ENCODE results near the gene NR3C1.

The NR3C1 gene

GRCh38 chr5:143402017-143402552 lies 1.4 kb downstream of the NR3C1 start:
- peak overlapping the region; percentile 75 for H3K9ac ChIP-seq (ENCODE audit: low read length)
- no peaks in the 10 kb centered on the region for H3K9me3 ChIP-seq (ENCODE audit: control insufficient read depth, low read length)
- peak overlapping the region; percentile 65 for H3K4me3 ChIP-seq (ENCODE audit: low read length)
- no peaks in the 10 kb centered on the region for H3K27me3 ChIP-seq (ENCODE audit: control insufficient read depth, insufficient read depth, low read length)
- peaks cover 8% of the 10 kb centered on the region for H3K4me1 ChIP-seq (ENCODE audit: control insufficient read depth, insufficient read depth, low read length)
- no peaks in the 10 kb centered on the region for H3K36me3 ChIP-seq (ENCODE audit: control insufficient read depth, insufficient read depth, low read length)

- Histone ChIP-seq H3K36me3 (ENCODE audit: control insufficient read depth, insufficient read depth, low read length) (no peaks in the 10 kb centered on the region), H3K9me3 (ENCODE audit: control insufficient read depth, low read length) (no peaks in the 10 kb centered on the region), H3K4me3 (ENCODE audit: low read length) (peak overlapping the region; percentile 65), H3K4me1 (ENCODE audit: control insufficient read depth, insufficient read depth, low read length) (peaks cover 8% of the 10 kb centered on the region), H3K27me3 (ENCODE audit: control insufficient read depth, insufficient read depth, low read length) (no peaks in the 10 kb centered on the region), H3K9ac (ENCODE audit: low read length) (peak overlapping the region; percentile 75)
Observed at GRCh38 chr5:143401227-143402016, 2.1 kb downstream of the NR3C1 start.

GRCh38 chr5:143400541-143401226 lies 2.8 kb downstream of the NR3C1 start:
- H3K4me1 ChIP-seq (ENCODE audit: control insufficient read depth, insufficient read depth, low read length) = peaks cover 7% of the 10 kb centered on the region

GRCh38 chr5:143399616-143400540 lies 3.6 kb downstream of the NR3C1 start:
- no peak overlapping the region for H3K9ac ChIP-seq (ENCODE audit: low read length)
- H3K9me3 ChIP-seq (ENCODE audit: control insufficient read depth, low read length) = no peaks in the 10 kb centered on the region
- H3K4me1 ChIP-seq (ENCODE audit: control insufficient read depth, insufficient read depth, low read length) = peaks cover 3% of the 10 kb centered on the region
- H3K36me3 ChIP-seq (ENCODE audit: control insufficient read depth, insufficient read depth, low read length) = no peaks in the 10 kb centered on the region
- H3K4me3 ChIP-seq (ENCODE audit: low read length) = no peak overlapping the region
- H3K27me3 ChIP-seq (ENCODE audit: control insufficient read depth, insufficient read depth, low read length) = no peaks in the 10 kb centered on the region

More at GRCh38 chr5:143400541-143401226, 2.8 kb downstream of the NR3C1 start:
- H3K36me3 ChIP-seq (ENCODE audit: control insufficient read depth, insufficient read depth, low read length) = no peaks in the 10 kb centered on the region
- H3K9me3 ChIP-seq (ENCODE audit: control insufficient read depth, low read length) = no peaks in the 10 kb centered on the region
- H3K27me3 ChIP-seq (ENCODE audit: control insufficient read depth, insufficient read depth, low read length) = no peaks in the 10 kb centered on the region
- no peak overlapping the region for H3K9ac ChIP-seq (ENCODE audit: low read length)
- H3K4me3 ChIP-seq (ENCODE audit: low read length) = no peak overlapping the region

- Histone ChIP-seq H3K27me3 (ENCODE audit: control insufficient read depth, insufficient read depth, low read length) (no peaks in the 10 kb centered on the region), H3K9ac (ENCODE audit: low read length) (no peak overlapping the region), H3K4me3 (ENCODE audit: low read length) (no peak overlapping the region), H3K9me3 (ENCODE audit: control insufficient read depth, low read length) (no peaks in the 10 kb centered on the region), H3K36me3 (ENCODE audit: control insufficient read depth, insufficient read depth, low read length) (no peaks in the 10 kb centered on the region), H3K4me1 (ENCODE audit: control insufficient read depth, insufficient read depth, low read length) (peaks cover 3% of the 10 kb centered on the region)
Observed at GRCh38 chr5:143398451-143399237, 4.8 kb downstream of the NR3C1 start.

GRCh38 chr5:143398053-143398355 lies 5.5 kb downstream of the NR3C1 start:
- Histone ChIP-seq H3K4me3 (ENCODE audit: low read length) (no peak overlapping the region), H3K9me3 (ENCODE audit: control insufficient read depth, low read length) (no peaks in the 10 kb centered on the region), H3K27me3 (ENCODE audit: control insufficient read depth, insufficient read depth, low read length) (no peaks in the 10 kb centered on the region), H3K9ac (ENCODE audit: low read length) (no peak overlapping the region), H3K36me3 (ENCODE audit: control insufficient read depth, insufficient read depth, low read length) (no peaks in the 10 kb centered on the region), H3K4me1 (ENCODE audit: control insufficient read depth, insufficient read depth, low read length) (peaks cover 3% of the 10 kb centered on the region)

- no peak overlapping the region for H3K4me3 ChIP-seq (ENCODE audit: low read length)
- H3K27me3 ChIP-seq (ENCODE audit: control insufficient read depth, insufficient read depth, low read length) = no peaks in the 10 kb centered on the region
- H3K36me3 ChIP-seq (ENCODE audit: control insufficient read depth, insufficient read depth, low read length) = no peaks in the 10 kb centered on the region
- H3K9ac ChIP-seq (ENCODE audit: low read length) = no peak overlapping the region
- no peaks in the 10 kb centered on the region for H3K9me3 ChIP-seq (ENCODE audit: control insufficient read depth, low read length)
- peaks cover 3% of the 10 kb centered on the region for H3K4me1 ChIP-seq (ENCODE audit: control insufficient read depth, insufficient read depth, low read length)
Observed at GRCh38 chr5:143397302-143398052, 6.0 kb downstream of the NR3C1 start.

- Histone ChIP-seq H3K4me3 (ENCODE audit: low read length) (no peak overlapping the region), H3K27me3 (ENCODE audit: control insufficient read depth, insufficient read depth, low read length) (no peaks in the 10 kb centered on the region), H3K9ac (ENCODE audit: low read length) (no peak overlapping the region), H3K9me3 (ENCODE audit: control insufficient read depth, low read length) (no peaks in the 10 kb centered on the region), H3K36me3 (ENCODE audit: control insufficient read depth, insufficient read depth, low read length) (no peaks in the 10 kb centered on the region), H3K4me1 (ENCODE audit: control insufficient read depth, insufficient read depth, low read length) (no peaks in the 10 kb centered on the region)
Observed at GRCh38 chr5:143396353-143396940, 7.0 kb downstream of the NR3C1 start.

GRCh38 chr5:143395638-143396352 lies 7.7 kb downstream of the NR3C1 start:
- no peaks in the 10 kb centered on the region for H3K9me3 ChIP-seq (ENCODE audit: control insufficient read depth, low read length)
- H3K4me1 ChIP-seq (ENCODE audit: control insufficient read depth, insufficient read depth, low read length) = no peaks in the 10 kb centered on the region
- no peaks in the 10 kb centered on the region for H3K27me3 ChIP-seq (ENCODE audit: control insufficient read depth, insufficient read depth, low read length)
- no peaks in the 10 kb centered on the region for H3K36me3 ChIP-seq (ENCODE audit: control insufficient read depth, insufficient read depth, low read length)
- no peak overlapping the region for H3K9ac ChIP-seq (ENCODE audit: low read length)
- no peak overlapping the region for H3K4me3 ChIP-seq (ENCODE audit: low read length)

- Histone ChIP-seq H3K9ac (ENCODE audit: low read length) (no peak overlapping the region), H3K27me3 (ENCODE audit: control insufficient read depth, insufficient read depth, low read length) (no peaks in the 10 kb centered on the region), H3K4me3 (ENCODE audit: low read length) (no peak overlapping the region), H3K9me3 (ENCODE audit: control insufficient read depth, low read length) (no peaks in the 10 kb centered on the region), H3K4me1 (ENCODE audit: control insufficient read depth, insufficient read depth, low read length) (no peaks in the 10 kb centered on the region), H3K36me3 (ENCODE audit: control insufficient read depth, insufficient read depth, low read length) (no peaks in the 10 kb centered on the region)
Observed at GRCh38 chr5:143393524-143393923, 10.0 kb downstream of the NR3C1 start.

Data from mucosa of stomach (tissue), 1 donor.